Measurements from ENCODE around the gene PDE10A.

DNA sequence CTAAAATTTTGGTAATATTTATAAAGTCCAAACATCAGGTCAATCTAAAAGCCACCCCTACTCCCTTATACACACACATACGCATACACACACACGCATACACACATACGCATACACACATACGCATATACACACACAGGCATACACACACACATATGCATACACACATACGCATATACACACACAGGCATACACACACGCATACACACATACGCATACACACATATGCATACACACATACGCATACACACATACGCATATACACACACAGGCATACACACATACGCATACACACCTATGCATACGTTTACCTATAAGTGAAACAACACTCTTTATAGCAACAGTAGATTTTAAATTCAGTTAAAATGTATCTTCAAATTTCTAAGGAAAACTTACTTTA, 240.8 kb downstream of the PDE10A start:
- TF ChIP-seq, protein P1, sequence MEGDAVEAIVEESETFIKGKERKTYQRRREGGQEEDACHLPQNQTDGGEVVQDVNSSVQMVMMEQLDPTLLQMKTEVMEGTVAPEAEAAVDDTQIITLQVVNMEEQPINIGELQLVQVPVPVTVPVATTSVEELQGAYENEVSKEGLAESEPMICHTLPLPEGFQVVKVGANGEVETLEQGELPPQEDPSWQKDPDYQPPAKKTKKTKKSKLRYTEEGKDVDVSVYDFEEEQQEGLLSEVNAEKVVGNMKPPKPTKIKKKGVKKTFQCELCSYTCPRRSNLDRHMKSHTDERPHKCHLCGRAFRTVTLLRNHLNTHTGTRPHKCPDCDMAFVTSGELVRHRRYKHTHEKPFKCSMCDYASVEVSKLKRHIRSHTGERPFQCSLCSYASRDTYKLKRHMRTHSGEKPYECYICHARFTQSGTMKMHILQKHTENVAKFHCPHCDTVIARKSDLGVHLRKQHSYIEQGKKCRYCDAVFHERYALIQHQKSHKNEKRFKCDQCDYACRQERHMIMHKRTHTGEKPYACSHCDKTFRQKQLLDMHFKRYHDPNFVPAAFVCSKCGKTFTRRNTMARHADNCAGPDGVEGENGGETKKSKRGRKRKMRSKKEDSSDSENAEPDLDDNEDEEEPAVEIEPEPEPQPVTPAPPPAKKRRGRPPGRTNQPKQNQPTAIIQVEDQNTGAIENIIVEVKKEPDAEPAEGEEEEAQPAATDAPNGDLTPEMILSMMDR (IDR thresholded peaks at IDR 0.05): no peak
- TF ChIP-seq EP300 (IDR thresholded peaks at IDR 0.05): no peak
